B cell (primary cell): Measurements from ENCODE around the gene COL5A3. TPM values are rescaled to one million over a fixed set of nuclear protein-coding genes. Genes with fewer than 3 reads are reported as not detected.

Experiments
- ATAC-seq: fragments of 200-7000 bp; cut with Tn5 transposase; one replicate; pipeline ENCODE4 v1.10.0; 2021; ENCODE audit warnings: low read depth, mild to moderate bottlenecking, moderate number of reproducible peaks, moderate library complexity
- CTCF ChIA-PET: fragments of 350-600 bp; sonication (Branson Sonifier 250); formaldehyde crosslinking; loops from one replicate; lab custom pipeline; 2021; ENCODE audit warnings: antibody characterized with exemption, inconsistent platforms; lab: Charles Lee
- POLR2A ChIA-PET: fragments of 350-600 bp; sonication (Branson Sonifier 250); formaldehyde crosslinking; loops from one replicate; lab custom pipeline; 2021; ENCODE audit warnings: antibody characterized with exemption; lab: Charles Lee
- DNase-seq: peaks from one replicate; pipeline ENCODE4 v3.0.0; 2013
- H2AFZ ChIP-seq: 2 replicates; pipeline ENCODE4 v1.6.1; 2012; ENCODE audit warnings: mild to moderate bottlenecking, low read depth, low read length; ENCODE audit not compliant: insufficient read depth, poor library complexity, severe bottlenecking
- H3K27ac ChIP-seq, 2 donors: 1 replicate in 1 of 2; 2 replicates in 1 of 2; pipeline ENCODE4 v1.5.1; 2012 to 2013; ENCODE audit warnings: low read length in 2 of 2, mild to moderate bottlenecking in 2 of 2, moderate library complexity in 1 of 2
- H3K27me3 ChIP-seq, 4 experiments: fragments of 200-600 bp in 1 of 4; sonication (generic) in 1 of 4; replicated peaks in 1 of 4; 1 replicate in 2 of 4; 2 replicates in 2 of 4; pipeline versions ENCODE4 v1.6.1 to v1.7.0; 2013 to 2016; ENCODE audit warnings: low read length in 3 of 4, mild to moderate bottlenecking in 2 of 4, mixed read lengths in 1 of 4, moderate library complexity in 1 of 4; ENCODE audit not compliant: insufficient read depth in 4 of 4, control insufficient read depth in 3 of 4; ENCODE audit errors: control extremely low read depth in 1 of 4
- H3K36me3 ChIP-seq, 2 experiments: replicated peaks in 1 of 2; 1 replicate in 1 of 2; 2 replicates in 1 of 2; pipeline versions ENCODE4 v1.6.1 to v1.7.1; 2013; ENCODE audit warnings: low read length in 1 of 2; ENCODE audit not compliant: insufficient read depth in 2 of 2, control insufficient read depth in 1 of 2; ENCODE audit errors: control extremely low read depth in 1 of 2, extremely low read depth in 1 of 2
- H3K4me1 ChIP-seq, 2 donors: fragments of 200-600 bp in 1 of 2; sonication (generic) in 1 of 2; 1 replicate in 1 of 2; 2 replicates in 1 of 2; pipeline versions ENCODE4 v1.5.1 to v1.6.1; 2013 to 2017; ENCODE audit warnings: low read length in 2 of 2; ENCODE audit not compliant: control insufficient read depth in 2 of 2, insufficient read depth in 2 of 2
- H3K4me2 ChIP-seq: replicated peaks from 2 replicates; pipeline ENCODE3; 2012; ENCODE audit warnings: mild to moderate bottlenecking, low read depth, low read length; ENCODE audit not compliant: poor library complexity, severe bottlenecking
- H3K4me3 ChIP-seq, 5 experiments: fragments of 200-600 bp in 1 of 5; sonication (generic) in 1 of 5; 1 replicate in 3 of 5; 2 replicates in 2 of 5; pipeline versions ENCODE4 v1.5.1 to v1.7.0; 2011 to 2016; ENCODE audit warnings: low read length in 4 of 5, mild to moderate bottlenecking in 4 of 5, low read depth in 2 of 5, control low read depth in 1 of 5, moderate library complexity in 1 of 5; ENCODE audit not compliant: insufficient read depth in 1 of 5; ENCODE audit errors: control extremely low read depth in 1 of 5, extremely low read depth in 1 of 5
- H3K79me2 ChIP-seq: fragments of 200-600 bp; sonication (generic); one replicate; pipeline ENCODE4 v1.6.0; 2016; ENCODE audit warnings: low read length; ENCODE audit not compliant: control insufficient read depth, insufficient read depth
- H3K9ac ChIP-seq: fragments of 200-600 bp; sonication (generic); 2 replicates; pipeline ENCODE4 v1.6.1; 2017; ENCODE audit warnings: mild to moderate bottlenecking, low read length, moderate library complexity
- H3K9me3 ChIP-seq, 3 donors: one replicate each; pipeline versions ENCODE4 v1.6.1 to v1.7.1; 2013; ENCODE audit warnings: low read length in 2 of 3; ENCODE audit not compliant: control insufficient read depth in 2 of 3, insufficient read depth in 1 of 3; ENCODE audit errors: control extremely low read depth in 1 of 3
- H4K20me1 ChIP-seq: 2 replicates; pipeline ENCODE4 v1.6.0; 2012; ENCODE audit warnings: mild to moderate bottlenecking, low read length; ENCODE audit not compliant: insufficient read depth, control insufficient read depth, poor library complexity, severe bottlenecking
- H3K27ac Mint-ChIP-seq: one replicate; pipeline ENCODE4 v1.8.0; 2021; ENCODE audit warnings: mixed read lengths
- H3K27me3 Mint-ChIP-seq: one replicate; pipeline ENCODE4 v1.8.0; 2021; ENCODE audit warnings: mixed read lengths
- H3K4me1 Mint-ChIP-seq: one replicate; pipeline ENCODE4 v1.8.0; 2021; ENCODE audit warnings: mixed read lengths
- H3K4me3 Mint-ChIP-seq: one replicate; pipeline ENCODE4 v1.8.0; 2021; ENCODE audit warnings: mixed read lengths
- H3K9me3 Mint-ChIP-seq: one replicate; pipeline ENCODE4 v1.8.0; 2022; ENCODE audit warnings: mixed read lengths; ENCODE audit not compliant: insufficient read depth
- CTCF ChIP-seq: fragments of 200-600 bp; IDR thresholded peaks from one replicate; pipeline ENCODE4 v1.8.0; 2022; ENCODE audit warnings: antibody characterized with exemption, mild to moderate bottlenecking
- EZH2 ChIP-seq: IDR thresholded peaks from 2 replicates; pipeline ENCODE4 v1.6.1; 2012; ENCODE audit warnings: borderline replicate concordance, low read depth, mild to moderate bottlenecking, moderate library complexity, low read length; ENCODE audit not compliant: insufficient read depth, poor library complexity, severe bottlenecking
- WGBS: methylation state at CpG from one replicate; pipeline ENCODE4 v1.1.5; 2013; ENCODE audit warnings: missing lambda C conversion rate; ENCODE audit not compliant: insufficient coverage; 5-methylcytosine and 5-hydroxymethylcytosine counted together
- intact Hi-C: fragments of 100-400 bp; cut with micrococcal nuclease; formaldehyde crosslinking; loops from one replicate; pipeline ENCODE4 v1.10.0; 2022
- polyA plus RNA-seq: library from polyadenylated mRNA; depleted of rRNA; stranded (reverse); fragments of >200 nt; gene quantifications from 2 replicates; pipeline ENCODE4 v1.2.3, GENCODE V29; 2012
- total RNA-seq, 2 donors: library from RNA; stranded (reverse); fragments of 120-200 nt in 1 of 2; gene quantifications; 1 replicate in 1 of 2; 2 replicates in 1 of 2; pipeline versions ENCODE4 v1.2.3 to v1.2.4, GENCODE V29; 2013 to 2022

Gene COL5A3
- total and polyA plus RNA-seq, 2 donors (not counting 1 experiment from before 2014, with no cell fraction given): 0.01 TPM; not detected in 1

GRCh38 chr19:9995084-9995483 is 15.2 kb downstream of the COL5A3 start:
- H3K9ac ChIP-seq: no peak overlapping the region
- 65% methylated on average over 5 of the region's 8 CpGs for WGBS

More at GRCh38 chr19:9995084-9995483, 15.2 kb downstream of the COL5A3 start:
- H4K20me1 ChIP-seq: no peaks in the 10 kb centered on the region
- H3K36me3 ChIP-seq: no peaks in the 10 kb centered on the region
- no peak overlapping the region for H2AFZ ChIP-seq
- ATAC-seq (no peak), DNase-seq (no peak)
- Mint-ChIP-seq H3K27me3 (peaks cover 32% of the 10 kb centered on the region), H3K27ac (no peak overlapping the region), H3K4me3 (no peak overlapping the region), H3K9me3 (no peaks in the 10 kb centered on the region), H3K4me1 (peaks cover 12% of the 10 kb centered on the region)
- H3K9me3 ChIP-seq: peaks cover 0 to 4% (median 0%) of the 10 kb centered on the region in 3 donors
- no peaks in the 10 kb centered on the region for H3K4me1 ChIP-seq
- no peak overlapping the region for H3K4me2 ChIP-seq
- no peak overlapping the region for H3K27ac ChIP-seq
- intact Hi-C loops: no loop called here
- TF ChIP-seq CTCF: no peak
- no peak for TF ChIP-seq EZH2
- ChIA-PET CTCF (no interaction called here), POLR2A (no interaction called here)
- H3K79me2 ChIP-seq: no peaks in the 10 kb centered on the region
- H3K27me3 ChIP-seq: peaks cover 0 to 6% (median 1%) of the 10 kb centered on the region in 4 experiments
- no peak overlapping the region for H3K4me3 ChIP-seq
